ENCODE measurements around the gene TCAP. TPM values are rescaled to one million over a fixed set of nuclear protein-coding genes. Genes with fewer than 3 reads are reported as not detected.

The TCAP gene
- total RNA-seq, 1 donor from 2014 or later: 2.7 TPM

- DNase-seq (ENCODE audit: low spot score, unreplicated experiment): no peak
- Mint-ChIP-seq H3K4me1 (ENCODE audit: low read depth) (peaks cover 49% of the 10 kb centered on the region), H3K27me3 (no peaks in the 10 kb centered on the region), H3K4me3 (ENCODE audit: low read depth) (peak overlapping the region; percentile 93), H3K9me3 (ENCODE audit: low read depth) (no peaks in the 10 kb centered on the region), H3K36me3 (ENCODE audit: insufficient read depth) (peaks cover 1% of the 10 kb centered on the region), H3K27ac (peak overlapping the region; percentile 77)
- TF ChIP-seq CTCF (IDR thresholded peaks at IDR 0.05; ENCODE audit: unreplicated experiment): no peak
Observed at GRCh38 chr17:39701012-39701783, 36.0 kb downstream of the TCAP start.

- peak overlapping the region; percentile 77 for H3K27ac Mint-ChIP-seq
- H3K4me3 Mint-ChIP-seq (ENCODE audit: low read depth): peak overlapping the region; percentile 93
- H3K36me3 Mint-ChIP-seq (ENCODE audit: insufficient read depth): peaks cover 1% of the 10 kb centered on the region
- no peaks in the 10 kb centered on the region for H3K27me3 Mint-ChIP-seq
- peaks cover 47% of the 10 kb centered on the region for H3K4me1 Mint-ChIP-seq (ENCODE audit: low read depth)
- H3K9me3 Mint-ChIP-seq (ENCODE audit: low read depth): no peaks in the 10 kb centered on the region
- no peak for DNase-seq (ENCODE audit: low spot score, unreplicated experiment)
- TF ChIP-seq CTCF (IDR thresholded peaks at IDR 0.05; ENCODE audit: unreplicated experiment): no peak
Observed at GRCh38 chr17:39701784-39702422, 36.8 kb downstream of the TCAP start.

- DNase-seq (ENCODE audit: low spot score, unreplicated experiment): no peak
- no peak for TF ChIP-seq CTCF (IDR thresholded peaks at IDR 0.05; ENCODE audit: unreplicated experiment)
- peaks cover 47% of the 10 kb centered on the region for H3K4me1 Mint-ChIP-seq (ENCODE audit: low read depth)
- no peaks in the 10 kb centered on the region for H3K27me3 Mint-ChIP-seq
- peak overlapping the region; percentile 39 for H3K27ac Mint-ChIP-seq
- H3K9me3 Mint-ChIP-seq (ENCODE audit: low read depth): no peaks in the 10 kb centered on the region
- peak overlapping the region; percentile 46 for H3K4me3 Mint-ChIP-seq (ENCODE audit: low read depth)
- H3K36me3 Mint-ChIP-seq (ENCODE audit: insufficient read depth): peaks cover 3% of the 10 kb centered on the region
Observed at GRCh38 chr17:39702901-39703893, 38.0 kb downstream of the TCAP start.

- H3K9me3 Mint-ChIP-seq (ENCODE audit: low read depth): no peaks in the 10 kb centered on the region
- H3K27me3 Mint-ChIP-seq: no peaks in the 10 kb centered on the region
- peaks cover 3% of the 10 kb centered on the region for H3K36me3 Mint-ChIP-seq (ENCODE audit: insufficient read depth)
- H3K4me3 Mint-ChIP-seq (ENCODE audit: low read depth): no peak overlapping the region
- peaks cover 45% of the 10 kb centered on the region for H3K4me1 Mint-ChIP-seq (ENCODE audit: low read depth)
- H3K27ac Mint-ChIP-seq: peak overlapping the region; percentile 39
- no peak for DNase-seq (ENCODE audit: low spot score, unreplicated experiment)
- TF ChIP-seq CTCF (IDR thresholded peaks at IDR 0.05; ENCODE audit: unreplicated experiment): no peak
Observed at GRCh38 chr17:39703913-39704312, 38.8 kb downstream of the TCAP start.
